GM12878 (cell line): ENCODE data around the gene TNIP3. TPM values are rescaled to one million over a fixed set of nuclear protein-coding genes. Genes with fewer than 3 reads are reported as not detected.

Source experiments
- ATAC-seq: fragments of 200-7000 bp; cut with Tn5 transposase; 3 replicates; pipeline ENCODE4 v1.9.1; 2020; ENCODE audit warnings: mild to moderate bottlenecking, moderate library complexity
- BruUV-seq: library from RNA; stranded (reverse); fragments of 400-500 nt; replicated peaks from 2 replicates; lab custom pipeline; 2021; lab: Mats Ljungman, UMichigan
- CTCF ChIA-PET: fragments of 300-600 bp; sonication (Branson Sonifier 250); formaldehyde crosslinking; extraction: SDS; loops from one replicate; lab custom pipeline; 2021; ENCODE audit warnings: inconsistent platforms; lab: Yijun Ruan, JAX
- POLR2A ChIA-PET: fragments of 350-600 bp; formaldehyde crosslinking; extraction: SDS; loops from one replicate; lab custom pipeline; 2021; ENCODE audit warnings: inconsistent platforms; lab: Charles Lee
- RAD21 ChIA-PET: fragments of 300-600 bp; sonication (Branson Sonifier 250); formaldehyde crosslinking; loops from one replicate; lab custom pipeline; 2023; ENCODE audit warnings: antibody characterized with exemption; ENCODE audit not compliant: unreplicated experiment; lab: Charles Lee
- SMC1A ChIA-PET: fragments of 300-600 bp; sonication (Branson Sonifier 250); formaldehyde crosslinking; loops from one replicate; lab custom pipeline; 2023; ENCODE audit not compliant: unreplicated experiment, uncharacterized antibody; lab: Charles Lee
- DNase-seq: peaks from one replicate; pipeline ENCODE4 v3.0.0-alpha.2; 2011; ENCODE audit warnings: low read depth, low spot score
- FAIRE-seq: peaks from 3 replicates; lab custom pipeline; 2011; peaks lifted over from hg19 to GRCh38; lab: Jason Lieb, UNC
- H2AFZ ChIP-seq: 2 replicates; pipeline ENCODE4 v1.6.0; 2011; ENCODE audit warnings: low read depth, low read length, control low read depth; ENCODE audit not compliant: control insufficient read depth
- H3K27ac ChIP-seq: 2 replicates; pipeline ENCODE4 v1.5.1; 2011; ENCODE audit warnings: control low read depth; ENCODE audit not compliant: control insufficient read depth, insufficient read depth
- H3K27me3 ChIP-seq, 2 experiments: replicated peaks in 1 of 2; 2 replicates each; pipeline versions ENCODE4 v1.6.0 to v1.6.1; 2011; ENCODE audit warnings: low read length in 1 of 2; ENCODE audit not compliant: control insufficient read depth in 2 of 2, insufficient read depth in 2 of 2
- H3K36me3 ChIP-seq, 2 experiments: 2 replicates each; pipeline ENCODE4 v1.5.1; 2011; ENCODE audit warnings: low read length in 1 of 2; ENCODE audit not compliant: control insufficient read depth in 2 of 2, insufficient read depth in 2 of 2
- H3K4me1 ChIP-seq: 2 replicates; pipeline ENCODE4 v1.6.1; 2011; ENCODE audit warnings: mild to moderate bottlenecking, low read length, moderate library complexity, mixed read lengths; ENCODE audit not compliant: control insufficient read depth, insufficient read depth
- H3K4me2 ChIP-seq: 2 replicates; pipeline ENCODE4 v1.6.0; 2011; ENCODE audit warnings: control low read depth; ENCODE audit not compliant: control insufficient read depth, insufficient read depth
- H3K4me3 ChIP-seq: fragments of 200-600 bp; sonication (generic); 2 replicates; pipeline ENCODE4 v1.5.1; 2016
- H3K79me2 ChIP-seq: 2 replicates; pipeline ENCODE4 v1.6.0; 2011; ENCODE audit warnings: low read length; ENCODE audit not compliant: control insufficient read depth, insufficient read depth
- H3K9ac ChIP-seq: 2 replicates; pipeline ENCODE4 v1.8.0; 2011; ENCODE audit warnings: low read length, control low read depth, mixed read lengths; ENCODE audit not compliant: control insufficient read depth, insufficient read depth
- H3K9me3 ChIP-seq: replicated peaks from 3 replicates; pipeline ENCODE4 v1.5.1; 2011; ENCODE audit warnings: mild to moderate bottlenecking, low read length; ENCODE audit not compliant: control insufficient read depth, insufficient read depth
- H4K20me1 ChIP-seq: 2 replicates; pipeline ENCODE4 v1.6.0; 2011; ENCODE audit not compliant: control insufficient read depth, insufficient read depth
- ATF2 ChIP-seq: IDR thresholded peaks from 2 replicates; pipeline ENCODE4 v1.6.1; 2012; ENCODE audit warnings: low read length, inconsistent platforms
- CBX3 ChIP-seq: fragments of 200-600 bp; sonication (generic); IDR thresholded peaks from 2 replicates; pipeline ENCODE4 v1.6.1; 2016; ENCODE audit warnings: low read depth, borderline replicate concordance
- EZH2 ChIP-seq: IDR thresholded peaks from 2 replicates; pipeline ENCODE4 v1.6.1; 2012; ENCODE audit warnings: low read depth, mild to moderate bottlenecking, control low read depth, inconsistent platforms, low read length, borderline replicate concordance; ENCODE audit not compliant: control insufficient read depth
- HDAC2 ChIP-seq: fragments of 200-600 bp; sonication (generic); IDR thresholded peaks from 2 replicates; pipeline ENCODE4 v1.6.1; 2017
- HDGF ChIP-seq: fragments of 450-650 bp; IDR thresholded peaks from 2 replicates; pipeline ENCODE4 v1.6.1; 2016; ENCODE audit warnings: antibody characterized with exemption
- NR2C1 ChIP-seq: fragments of 450-650 bp; IDR thresholded peaks from 2 replicates; pipeline ENCODE4 v1.6.1; 2017; ENCODE audit warnings: antibody characterized with exemption, mild to moderate bottlenecking, moderate library complexity
- RELA ChIP-seq: fragments of 450-650 bp; IDR thresholded peaks from 2 replicates; pipeline ENCODE4 v1.8.0; 2014; ENCODE audit warnings: borderline replicate concordance; ENCODE audit not compliant: partially characterized antibody
- SIN3A ChIP-seq: IDR thresholded peaks from 2 replicates; pipeline ENCODE4 v1.6.1; 2012; ENCODE audit warnings: low read depth, low read length, improper control_type of control experiment
- SP1 ChIP-seq: IDR thresholded peaks from one replicate; pipeline ENCODE4 v1.6.1; 2011; ENCODE audit warnings: low read depth, low read length
- USF1 ChIP-seq: IDR thresholded peaks from 2 replicates; pipeline ENCODE4 v1.6.1; 2011; ENCODE audit warnings: borderline replicate concordance, low read depth, mild to moderate bottlenecking, moderate library complexity, mixed read lengths, low read length; ENCODE audit not compliant: insufficient read depth; ENCODE audit errors: extremely low read length
- ZBTB4 ChIP-seq: fragments of 450-650 bp; formaldehyde crosslinking; IDR thresholded peaks from 2 replicates; pipeline ENCODE4 v1.4.0; 2022; ENCODE audit warnings: mild to moderate bottlenecking, moderate library complexity
- WGBS: methylation state at CpG from one replicate; pipeline ENCODE4 v1.1.6; 2016; ENCODE audit warnings: low lambda C conversion rate; ENCODE audit not compliant: insufficient replicate concordance, insufficient coverage; ENCODE audit errors: missing lambda C conversion rate; 5-methylcytosine and 5-hydroxymethylcytosine counted together
- in situ Hi-C: fragments of 300-500 bp; cut with MboI; formaldehyde crosslinking; loops from 9 replicates; pipeline ENCODE4 v1.14.3; 2018; ENCODE audit warnings: mixed read lengths
- intact Hi-C: fragments of 100-400 bp; cut with micrococcal nuclease; formaldehyde crosslinking; loops from one replicate; pipeline ENCODE4 v1.14.2; 2022; ENCODE audit not compliant: unreplicated experiment
- polyA plus RNA-seq, 11 experiments: library from polyadenylated mRNA; depleted of rRNA in 4 of 11; unstranded in 6 of 11; stranded (reverse) in 5 of 11; fragments of >200 nt; fragmentation: Nextera tagmentation in 4 of 11; fragmentation: Illumina TruSeq in 1 of 11; extraction: Ambion mirVana in 4 of 11; extraction: Trizol in 1 of 11; gene quantifications; 1 replicate in 1 of 11; 2 replicates in 10 of 11; pipeline versions ENCODE4 v1.2.1 to v1.2.3, GENCODE V29; 2011 to 2016; ENCODE audit warnings: inconsistent platforms in 2 of 11, missing spikeins in 2 of 11, low read depth in 1 of 11
- total RNA-seq, 4 experiments: library from RNA; depleted of rRNA in 3 of 4; stranded (reverse); fragments of >200 nt in 3 of 4; fragmentation: Illumina TruSeq in 1 of 4; extraction: Trizol in 1 of 4; gene quantifications; 2 replicates each; pipeline versions ENCODE4 v1.2.1 to v1.2.3, GENCODE V29; 2013 to 2021

Gene TNIP3
- total and polyA plus RNA-seq, 10 of the 15 experiments (the other 5 are each of a cell fraction or from before 2014, with no cell fraction given) = 0.21 to 1.4 (median 0.67) TPM

GRCh38 chr4:121165206-121165605 lies 1.1 kb upstream of the TNIP3 start:
- Histone ChIP-seq H2AFZ (no peak overlapping the region), H3K79me2 (no peaks in the 10 kb centered on the region), H3K9ac (no peak overlapping the region), H3K36me3 (no peaks in the 10 kb centered on the region), H4K20me1 (no peaks in the 10 kb centered on the region), H3K27ac (no peak overlapping the region), H3K27me3 (no peaks in the 10 kb centered on the region), H3K4me2 (no peak overlapping the region), H3K9me3 (no peaks in the 10 kb centered on the region), H3K4me1 (peaks cover 18% of the 10 kb centered on the region), H3K4me3 (no peak overlapping the region)
- ChIA-PET CTCF (interaction anchor here (1.2 kb wide), 1 partner anchor 143 kb away, joined by 3 read pairs; no protein-coding TSS in a partner anchor), SMC1A (no interaction called here), RAD21 (interaction anchor here (1.2 kb wide), 1 partner anchor 10 kb away, joined by 3 read pairs; no protein-coding TSS in a partner anchor), POLR2A (no interaction called here)
- BruUV-seq = no TSS peak
- WGBS = 70% methylated on average over 4 of the region's 4 CpGs
- no peak for TF ChIP-seq NR2C1
- no peak for TF ChIP-seq CBX3
- no peak for TF ChIP-seq RELA
- TF ChIP-seq HDGF = no peak
- no peak for TF ChIP-seq HDAC2
- TF ChIP-seq SP1 = no peak
- TF ChIP-seq SIN3A = no peak
- TF ChIP-seq EZH2 = no peak
- no peak for TF ChIP-seq ATF2
- no peak for TF ChIP-seq USF1
- TF ChIP-seq ZBTB4 (CRISPR knock-in tag) = no peak
- DNase-seq = no peak
- intact Hi-C loops = no loop called here
- ATAC-seq = no peak
- no peak for FAIRE-seq
- in situ Hi-C loops = no loop called here
